Activated CD4-positive, alpha-beta T cell treated with anti-CD3 and anti-CD28 coated beads, Interleukin-2, amount 10 ng/mL, durations not matched to agents 24 days and 14 days (primary cell): Measurements from ENCODE around the gene RERG. TPM values are rescaled to one million over a fixed set of nuclear protein-coding genes. Genes with fewer than 3 reads are reported as not detected.

Source experiments
- DNase-seq: peaks from one replicate; pipeline ENCODE4 v3.0.0; 2022
- H3K27ac Mint-ChIP-seq: one replicate; pipeline ENCODE4 v1.8.0; 2022; ENCODE audit warnings: mild to moderate bottlenecking, mixed read lengths
- H3K27me3 Mint-ChIP-seq: one replicate; pipeline ENCODE4 v1.8.0; 2022; ENCODE audit warnings: mixed read lengths
- H3K36me3 Mint-ChIP-seq: one replicate; pipeline ENCODE4 v1.8.0; 2022; ENCODE audit warnings: low read depth, mild to moderate bottlenecking, mixed read lengths
- H3K4me1 Mint-ChIP-seq: one replicate; pipeline ENCODE4 v1.8.0; 2021; ENCODE audit warnings: mixed read lengths
- H3K4me3 Mint-ChIP-seq: one replicate; pipeline ENCODE4 v1.8.0; 2022; ENCODE audit warnings: mild to moderate bottlenecking, moderate library complexity, mixed read lengths
- H3K9me3 Mint-ChIP-seq: one replicate; pipeline ENCODE4 v1.8.0; 2021; ENCODE audit warnings: mixed read lengths
- intact Hi-C: fragments of 100-400 bp; cut with micrococcal nuclease; formaldehyde crosslinking; loops from one replicate; pipeline ENCODE4 v1.15.1; 2023
- total RNA-seq: library from RNA; stranded (reverse); gene quantifications from 2 replicates; pipeline ENCODE4 v1.2.3, GENCODE V29; 2022

The RERG gene
- total RNA-seq, 1 donor from 2014 or later, result not detected

DNA sequence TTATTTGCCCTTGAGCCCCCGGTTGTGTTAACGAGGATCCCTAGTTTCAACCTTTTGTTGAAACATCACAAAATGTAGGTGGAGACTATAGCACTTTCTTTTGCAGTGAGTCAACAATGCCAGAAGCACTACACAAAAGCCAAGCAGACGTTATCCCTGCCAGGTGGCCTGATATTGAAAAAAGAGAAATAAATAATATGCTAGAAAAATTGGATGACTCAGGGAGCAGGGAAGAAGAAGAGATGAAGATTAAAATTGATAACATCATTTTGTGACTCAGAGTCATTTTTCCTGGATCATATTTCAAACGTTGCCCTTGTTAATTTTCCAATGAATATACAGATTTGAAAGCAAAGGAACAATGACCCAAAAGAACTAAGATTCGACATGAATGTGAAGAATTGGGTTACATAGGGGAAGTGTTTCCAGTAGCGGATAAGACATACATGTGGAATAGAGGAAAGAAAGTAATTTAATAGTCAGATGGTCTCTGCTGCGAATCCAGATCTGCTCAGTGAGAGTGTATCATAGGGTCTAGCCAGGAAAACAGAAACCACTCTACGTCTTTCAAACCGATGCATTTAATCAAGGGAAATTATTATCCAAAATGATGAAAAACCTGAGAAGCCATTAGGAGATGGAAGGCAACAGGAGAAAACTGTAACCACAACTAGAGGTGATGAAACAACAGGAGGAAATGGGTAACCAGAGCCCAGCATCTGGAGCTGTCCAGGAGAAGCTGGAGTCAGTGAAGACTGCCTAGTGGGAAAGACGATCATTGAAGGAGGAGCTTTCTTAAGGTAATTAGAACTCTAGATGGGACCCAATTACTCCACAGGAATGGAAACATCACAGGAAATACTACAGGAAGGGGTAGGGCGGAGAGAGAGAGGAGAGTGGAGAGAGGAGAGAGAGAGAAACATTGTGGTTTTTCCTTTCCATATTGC lies 57.9 kb downstream of the RERG start:
- Mint-ChIP-seq H3K36me3 (no peaks in the 10 kb centered on the region), H3K4me3 (no peak overlapping the region), H3K9me3 (no peaks in the 10 kb centered on the region), H3K4me1 (no peaks in the 10 kb centered on the region), H3K27me3 (no peaks in the 10 kb centered on the region), H3K27ac (no peak overlapping the region)
- intact Hi-C loops, result no loop called here
- DNase-seq, result no peak

DNA sequence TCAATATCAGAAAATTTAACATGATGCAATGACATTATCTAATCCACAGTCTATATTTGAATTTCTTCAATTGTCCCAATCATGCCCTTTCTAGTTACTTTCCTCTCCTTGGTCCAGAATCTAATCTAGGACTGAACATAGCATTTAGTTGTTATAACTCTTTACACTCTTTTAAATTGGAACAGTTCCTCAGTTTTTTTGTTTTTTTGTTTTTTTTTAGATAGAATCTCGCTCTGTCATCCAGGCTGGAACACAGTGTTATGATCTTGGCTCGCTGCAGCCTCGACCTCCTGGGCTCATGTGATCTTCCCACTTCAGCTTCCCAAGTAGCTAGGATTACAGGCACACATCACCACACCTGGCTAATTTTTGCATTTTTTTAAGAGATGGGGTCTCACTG lies 63.1 kb downstream of the RERG start:
- DNase-seq, result no peak
- intact Hi-C loops, result no loop called here
- no peak overlapping the region for H3K27ac Mint-ChIP-seq
- H3K4me3 Mint-ChIP-seq, result no peak overlapping the region
- no peaks in the 10 kb centered on the region for H3K9me3 Mint-ChIP-seq
- no peaks in the 10 kb centered on the region for H3K36me3 Mint-ChIP-seq
- H3K4me1 Mint-ChIP-seq, result no peaks in the 10 kb centered on the region
- H3K27me3 Mint-ChIP-seq, result peaks cover 4% of the 10 kb centered on the region

DNA sequence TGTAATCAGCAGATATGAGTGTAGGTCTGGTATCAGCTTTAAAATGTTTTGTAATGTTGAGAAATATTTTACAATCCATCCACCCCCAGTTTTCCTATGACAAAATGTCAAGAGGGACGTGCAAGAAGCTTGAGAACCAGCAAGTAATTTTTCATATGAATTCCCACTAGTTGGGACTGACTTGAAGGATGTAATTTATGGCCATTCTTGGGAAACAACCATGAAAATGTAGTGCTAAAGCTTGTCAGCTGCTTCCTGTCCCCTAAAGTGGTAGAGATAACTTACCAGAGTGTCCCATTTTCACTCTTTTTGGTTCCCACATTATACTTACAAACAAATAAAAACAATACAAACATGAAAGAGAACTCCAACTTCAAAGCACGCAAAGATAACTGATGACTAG lies 63.9 kb downstream of the RERG start:
- Mint-ChIP-seq H3K27ac (no peak overlapping the region), H3K4me1 (no peaks in the 10 kb centered on the region), H3K9me3 (no peaks in the 10 kb centered on the region), H3K27me3 (peaks cover 4% of the 10 kb centered on the region), H3K36me3 (no peaks in the 10 kb centered on the region), H3K4me3 (no peak overlapping the region)
- intact Hi-C loops, result no loop called here
- no peak for DNase-seq

DNA sequence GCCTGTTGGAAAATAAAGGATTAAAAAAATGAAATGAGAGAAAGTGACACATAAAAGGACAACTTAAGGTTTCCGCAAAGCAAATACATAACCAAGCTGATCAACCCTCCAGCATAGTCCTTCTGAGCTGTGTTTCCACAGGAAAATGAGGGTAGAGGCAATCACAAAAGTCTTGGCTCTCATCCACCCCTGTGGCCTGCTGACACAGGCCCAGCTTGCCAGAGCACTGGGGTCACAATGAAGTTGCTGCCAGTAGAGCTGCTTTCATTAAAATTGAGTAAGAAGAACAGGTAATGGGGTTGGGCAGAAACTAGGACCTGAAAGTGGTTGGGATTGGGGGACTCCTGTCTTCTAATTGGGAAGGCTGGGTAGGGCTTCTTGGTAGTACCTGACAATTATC lies 65.9 kb downstream of the RERG start:
- no peaks in the 10 kb centered on the region for H3K9me3 Mint-ChIP-seq
- no peak for DNase-seq

DNA sequence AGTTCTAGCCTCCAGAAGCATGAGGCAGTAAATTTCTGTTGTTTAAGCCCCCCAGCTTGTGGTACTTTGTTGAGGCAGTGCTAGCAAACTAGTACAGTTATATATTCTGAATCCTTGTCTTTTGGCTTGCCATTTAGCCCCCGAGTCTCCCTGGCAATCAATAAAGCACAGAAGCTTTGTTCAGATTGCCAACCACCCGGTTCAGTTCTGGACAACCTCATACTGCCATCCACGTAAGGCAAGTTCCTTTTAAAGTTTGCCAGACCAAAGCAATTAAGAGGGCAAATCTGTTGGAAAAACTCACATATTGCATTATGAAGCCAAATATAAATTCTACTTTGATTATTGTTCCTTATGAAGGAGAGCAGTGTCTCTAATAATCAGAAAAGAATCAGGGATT lies 67.1 kb downstream of the RERG start:
- no peaks in the 10 kb centered on the region for H3K4me1 Mint-ChIP-seq
- intact Hi-C loops, result loop anchor here (5.0 kb wide), 1 partner anchor 68 kb away; the partner anchor contains the start of gene RERG
- no peaks in the 10 kb centered on the region for H3K36me3 Mint-ChIP-seq
- H3K27ac Mint-ChIP-seq, result no peak overlapping the region
- H3K27me3 Mint-ChIP-seq, result peaks cover 4% of the 10 kb centered on the region
- H3K9me3 Mint-ChIP-seq, result no peaks in the 10 kb centered on the region
- no peak overlapping the region for H3K4me3 Mint-ChIP-seq
- DNase-seq, result no peak

More for the DNA sequence above, 65.9 kb downstream of the RERG start:
- H3K27me3 Mint-ChIP-seq, result peaks cover 4% of the 10 kb centered on the region
- H3K4me1 Mint-ChIP-seq, result no peaks in the 10 kb centered on the region
- H3K36me3 Mint-ChIP-seq, result no peaks in the 10 kb centered on the region
- no peak overlapping the region for H3K4me3 Mint-ChIP-seq
- H3K27ac Mint-ChIP-seq, result no peak overlapping the region
- intact Hi-C loops, result no loop called here

DNA sequence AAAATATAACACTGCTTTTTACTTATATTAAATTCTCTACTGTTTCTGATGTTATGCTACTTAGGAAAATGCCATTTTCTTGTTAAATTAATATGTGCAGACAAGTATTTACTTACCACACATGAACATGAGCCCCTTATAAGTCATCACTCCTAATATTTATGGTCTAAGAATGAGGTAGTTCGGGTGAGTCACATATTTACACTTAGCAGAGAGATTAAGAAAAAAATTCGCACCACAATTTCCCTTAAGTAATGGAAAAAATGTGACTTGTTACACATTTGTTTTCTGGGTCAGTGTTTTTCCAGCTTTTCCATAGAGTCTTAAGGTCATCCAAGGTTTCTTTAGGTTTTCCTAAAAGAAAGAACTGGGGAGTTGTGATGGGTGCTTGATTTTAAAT lies 68.3 kb downstream of the RERG start:
- intact Hi-C loops, result loop anchor here (5.0 kb wide), 1 partner anchor 69 kb away; the partner anchor contains the start of gene RERG
- DNase-seq, result no peak
- H3K36me3 Mint-ChIP-seq, result no peaks in the 10 kb centered on the region
- H3K9me3 Mint-ChIP-seq, result no peaks in the 10 kb centered on the region
- no peaks in the 10 kb centered on the region for H3K4me1 Mint-ChIP-seq
- peaks cover 2% of the 10 kb centered on the region for H3K27me3 Mint-ChIP-seq
- H3K27ac Mint-ChIP-seq, result no peak overlapping the region
- H3K4me3 Mint-ChIP-seq, result no peak overlapping the region

DNA sequence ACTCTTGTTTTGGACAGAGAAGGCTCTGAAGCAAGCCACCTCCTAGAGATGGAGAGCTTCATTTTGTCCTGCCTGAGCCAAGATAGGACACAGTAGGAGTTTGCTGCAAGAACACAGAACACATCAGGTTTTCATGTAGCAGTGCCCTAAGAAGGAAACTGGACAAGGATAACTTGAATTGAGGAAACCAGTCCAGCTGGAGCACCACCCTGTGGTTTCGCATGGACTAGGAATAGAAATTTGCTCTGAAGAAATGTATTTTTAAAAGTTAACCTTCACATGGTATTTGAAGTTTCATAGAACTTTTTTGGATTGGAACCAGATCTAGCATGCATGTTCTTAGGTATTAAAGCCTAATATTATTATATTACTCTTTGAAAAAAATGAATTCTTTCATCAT lies 68.8 kb downstream of the RERG start:
- H3K4me3 Mint-ChIP-seq, result no peak overlapping the region
- intact Hi-C loops, result loop anchor here (5.0 kb wide), 1 partner anchor 70 kb away; the partner anchor contains the start of gene RERG

DNA sequence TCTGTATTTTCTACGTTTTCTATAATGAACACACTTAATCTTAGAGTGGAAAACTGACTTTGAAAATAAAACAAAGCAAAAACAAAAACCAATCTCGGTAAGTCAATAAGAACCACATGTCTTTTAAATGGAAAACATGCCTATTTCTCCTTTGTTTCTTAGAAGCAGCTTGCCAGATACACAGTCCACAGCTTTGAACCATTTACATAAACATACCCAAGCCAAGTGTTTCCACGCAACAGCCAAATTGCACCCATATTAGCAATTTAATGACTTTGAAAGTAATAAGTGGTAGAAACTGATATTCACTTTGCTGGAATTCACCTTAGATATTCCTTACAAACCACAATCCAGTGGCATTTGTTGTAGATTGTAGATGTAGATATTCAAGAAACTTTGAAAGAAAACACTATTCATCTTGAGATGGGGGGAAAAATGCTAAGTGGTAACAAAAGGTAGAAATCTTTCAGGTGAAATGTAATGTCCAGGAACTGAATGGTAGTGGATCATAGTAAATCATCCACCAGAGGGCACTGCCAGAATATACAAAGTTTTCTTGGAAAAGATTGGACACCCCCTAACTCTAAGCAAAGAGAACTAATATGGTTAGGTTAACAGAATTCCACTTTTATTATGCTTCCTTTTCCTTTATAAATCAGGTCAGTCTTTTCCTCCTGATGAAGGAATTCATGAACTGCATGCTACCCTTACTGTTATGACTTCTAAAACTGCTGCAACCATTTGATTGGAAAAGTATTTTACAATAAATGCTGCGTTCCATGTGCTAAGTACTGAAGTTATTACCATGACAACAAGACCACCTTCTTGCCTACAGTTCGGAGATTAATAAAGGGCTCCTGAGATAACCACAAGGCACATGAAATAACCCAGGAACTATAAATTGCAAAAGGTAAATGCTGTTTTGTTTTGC lies 69.8 kb downstream of the RERG start:
- DNase-seq, result no peak
- H3K27ac Mint-ChIP-seq, result no peak overlapping the region
- H3K4me3 Mint-ChIP-seq, result no peak overlapping the region
- intact Hi-C loops, result loop anchor here (5.0 kb wide), 1 partner anchor 71 kb away; the partner anchor contains the start of gene RERG
- H3K27me3 Mint-ChIP-seq, result peaks cover 2% of the 10 kb centered on the region
- H3K4me1 Mint-ChIP-seq, result no peaks in the 10 kb centered on the region
- no peaks in the 10 kb centered on the region for H3K36me3 Mint-ChIP-seq
- no peaks in the 10 kb centered on the region for H3K9me3 Mint-ChIP-seq

More for the DNA sequence above, 68.8 kb downstream of the RERG start:
- no peaks in the 10 kb centered on the region for H3K4me1 Mint-ChIP-seq
- no peak for DNase-seq
- H3K36me3 Mint-ChIP-seq, result no peaks in the 10 kb centered on the region
- peaks cover 2% of the 10 kb centered on the region for H3K27me3 Mint-ChIP-seq
- H3K9me3 Mint-ChIP-seq, result no peaks in the 10 kb centered on the region
- no peak overlapping the region for H3K27ac Mint-ChIP-seq

DNA sequence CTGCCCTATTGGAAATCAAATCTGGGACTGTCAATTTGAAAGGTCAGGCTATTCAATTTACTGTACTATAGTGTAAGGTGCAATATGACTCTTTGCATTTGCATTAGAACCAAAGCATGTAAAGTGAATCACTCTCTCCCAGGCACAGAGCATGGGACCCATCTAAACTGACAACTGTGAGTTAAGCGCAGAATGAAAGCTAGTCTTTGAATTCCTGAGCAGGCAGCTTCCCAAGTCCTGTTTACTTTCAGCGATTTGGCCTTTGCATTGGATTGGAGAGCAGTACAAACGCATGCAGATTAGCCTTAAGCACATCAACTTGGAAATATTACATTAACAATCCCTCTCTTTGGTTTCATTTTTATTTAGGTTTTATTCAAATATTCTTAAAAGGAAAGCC lies 74.6 kb downstream of the RERG start:
- no peaks in the 10 kb centered on the region for H3K36me3 Mint-ChIP-seq
- H3K4me1 Mint-ChIP-seq, result no peaks in the 10 kb centered on the region
- intact Hi-C loops, result no loop called here
- no peak overlapping the region for H3K4me3 Mint-ChIP-seq
- H3K27ac Mint-ChIP-seq, result no peak overlapping the region
- peaks cover 2% of the 10 kb centered on the region for H3K27me3 Mint-ChIP-seq
- H3K9me3 Mint-ChIP-seq, result no peaks in the 10 kb centered on the region
- no peak for DNase-seq

DNA sequence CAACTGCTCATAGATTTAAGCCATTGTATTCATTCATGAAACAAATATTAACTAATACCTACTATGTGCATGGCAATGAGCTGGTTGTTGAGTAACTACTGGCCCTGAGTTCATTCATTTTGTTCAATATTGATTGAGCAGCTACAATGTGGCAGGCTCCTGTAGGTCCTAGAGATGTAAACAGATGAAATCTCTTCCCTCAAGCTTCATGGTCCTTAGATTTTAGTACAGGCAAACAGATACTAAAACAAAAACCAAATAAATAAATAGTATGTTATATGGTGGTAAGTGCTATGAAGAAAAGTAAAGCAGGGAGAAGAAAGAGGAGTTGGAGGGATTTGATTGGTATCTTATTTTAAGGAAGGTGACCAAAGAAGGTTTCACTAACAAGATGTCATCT lies 77.8 kb downstream of the RERG start:
- intact Hi-C loops, result no loop called here
- H3K27ac Mint-ChIP-seq, result no peak overlapping the region
- DNase-seq, result no peak
- H3K9me3 Mint-ChIP-seq, result no peaks in the 10 kb centered on the region
- no peak overlapping the region for H3K4me3 Mint-ChIP-seq
- no peaks in the 10 kb centered on the region for H3K36me3 Mint-ChIP-seq
- no peaks in the 10 kb centered on the region for H3K4me1 Mint-ChIP-seq
- peaks cover 4% of the 10 kb centered on the region for H3K27me3 Mint-ChIP-seq

DNA sequence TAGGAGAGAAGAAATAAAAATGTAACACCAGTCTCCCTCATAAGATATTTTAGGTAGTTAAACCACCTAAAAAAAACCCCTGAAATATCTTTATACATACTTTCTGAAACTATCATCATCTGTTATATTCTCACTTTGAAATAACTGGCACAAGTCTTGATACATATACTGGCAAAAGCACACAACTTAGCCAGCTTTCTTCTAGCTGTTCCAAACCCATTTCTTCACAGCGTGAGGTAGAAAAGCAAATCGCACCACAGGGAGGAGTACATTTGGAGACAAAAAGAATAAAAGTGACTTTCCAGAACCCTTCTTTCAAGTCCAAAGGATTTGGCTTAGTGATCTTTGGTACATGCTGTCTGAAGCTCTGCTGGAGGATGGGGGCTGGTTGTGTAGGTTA lies 78.5 kb downstream of the RERG start:
- no peak for DNase-seq
- H3K4me1 Mint-ChIP-seq, result no peaks in the 10 kb centered on the region
- no peaks in the 10 kb centered on the region for H3K9me3 Mint-ChIP-seq
- H3K27me3 Mint-ChIP-seq, result peaks cover 9% of the 10 kb centered on the region
- H3K27ac Mint-ChIP-seq, result no peak overlapping the region
- intact Hi-C loops, result no loop called here
- no peaks in the 10 kb centered on the region for H3K36me3 Mint-ChIP-seq
- H3K4me3 Mint-ChIP-seq, result no peak overlapping the region

DNA sequence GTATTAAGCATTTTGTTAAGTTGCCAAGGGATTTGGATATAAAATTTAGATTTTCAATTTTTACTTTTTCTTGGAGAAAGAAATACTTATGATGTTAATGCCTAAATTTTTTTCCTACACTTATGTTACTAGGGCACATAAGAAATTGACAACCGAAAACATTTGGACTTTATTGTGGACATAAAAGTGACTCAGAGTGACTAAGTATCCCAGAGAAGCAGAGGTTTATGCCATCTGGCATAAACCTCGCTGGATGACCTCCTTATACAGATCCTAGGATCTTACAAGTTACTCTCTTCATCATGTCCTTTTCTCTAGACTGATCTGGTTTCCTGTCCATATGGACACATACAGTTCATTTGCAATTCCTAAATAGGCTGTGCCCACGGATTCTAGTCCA lies 89.8 kb downstream of the RERG start:
- Mint-ChIP-seq H3K27me3 (peaks cover 15% of the 10 kb centered on the region), H3K4me3 (no peak overlapping the region), H3K36me3 (no peaks in the 10 kb centered on the region), H3K4me1 (no peaks in the 10 kb centered on the region), H3K27ac (no peak overlapping the region), H3K9me3 (no peaks in the 10 kb centered on the region)
- intact Hi-C loops, result no loop called here
- no peak for DNase-seq

DNA sequence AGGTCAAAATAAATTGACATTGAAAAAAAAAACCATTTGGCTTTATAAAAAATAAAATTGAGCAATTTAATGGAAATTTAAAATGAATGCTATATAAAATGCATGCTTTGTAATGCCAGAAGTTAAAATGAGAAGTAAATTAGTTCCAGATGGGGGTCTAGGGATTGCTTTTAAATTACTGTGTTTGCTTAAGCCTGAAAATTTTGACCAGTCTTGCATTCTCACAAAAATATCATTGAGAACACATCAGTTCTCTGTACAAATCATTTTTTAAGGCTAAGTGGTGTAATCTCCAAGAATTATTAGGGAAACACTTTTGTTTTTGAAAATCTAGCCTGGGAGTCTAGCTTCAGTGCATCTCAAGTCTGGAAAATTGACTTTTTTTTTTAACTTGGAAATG lies 90.7 kb downstream of the RERG start:
- H3K36me3 Mint-ChIP-seq, result no peaks in the 10 kb centered on the region
- H3K4me3 Mint-ChIP-seq, result no peak overlapping the region
- H3K4me1 Mint-ChIP-seq, result no peaks in the 10 kb centered on the region
- no peak for DNase-seq
- intact Hi-C loops, result no loop called here
- H3K9me3 Mint-ChIP-seq, result no peaks in the 10 kb centered on the region
- no peak overlapping the region for H3K27ac Mint-ChIP-seq
- peaks cover 15% of the 10 kb centered on the region for H3K27me3 Mint-ChIP-seq

DNA sequence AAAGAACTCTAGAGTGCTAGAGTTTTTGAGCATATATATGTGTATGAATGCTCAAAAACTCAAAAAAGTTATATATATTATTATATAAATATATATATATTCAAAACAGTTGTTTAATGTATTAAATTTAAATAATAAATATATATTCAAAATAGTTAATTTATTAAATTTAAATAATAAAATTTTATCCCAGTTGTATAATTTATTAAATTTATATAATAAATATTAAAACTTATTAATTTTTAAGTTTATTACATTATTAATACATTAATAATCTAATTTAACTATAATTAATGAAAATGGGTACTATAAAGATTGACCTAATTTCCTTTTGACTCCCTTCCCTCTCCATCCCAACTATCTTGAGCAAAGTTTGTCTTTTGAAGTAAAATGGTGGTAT lies 97.8 kb downstream of the RERG start:
- H3K27ac Mint-ChIP-seq, result no peak overlapping the region
- intact Hi-C loops, result no loop called here
- H3K27me3 Mint-ChIP-seq, result peaks cover 7% of the 10 kb centered on the region
- H3K9me3 Mint-ChIP-seq, result no peaks in the 10 kb centered on the region
- H3K4me1 Mint-ChIP-seq, result no peaks in the 10 kb centered on the region
- no peak overlapping the region for H3K4me3 Mint-ChIP-seq
- H3K36me3 Mint-ChIP-seq, result no peaks in the 10 kb centered on the region
- no peak for DNase-seq
